ENCODE measurements around the gene COL25A1. TPM values are rescaled to one million over a fixed set of nuclear protein-coding genes. Genes with fewer than 3 reads are reported as not detected.
A peak's percentile ranks its signal among the peaks of the same experiment; 100 is the strongest.

Gene COL25A1
- total RNA-seq, 1 donor from 2014 or later, result 4.3 TPM

GRCh38 chr4:109213056-109213455 lies 89.4 kb downstream of the COL25A1 start:
- H3K27me3 ChIP-seq (ENCODE audit: control insufficient read depth, insufficient read depth, low read length), result no peaks in the 10 kb centered on the region
- DNase-seq (ENCODE audit: low read depth), result no peak
- H3K4me3 ChIP-seq (ENCODE audit: low read depth, low read length), result no peak overlapping the region
- TF ChIP-seq CTCF (IDR thresholded peaks at IDR 0.05; ENCODE audit: insufficient read depth, low read length, poor library complexity, severe bottlenecking), result no peak
- no peaks in the 10 kb centered on the region for H3K36me3 ChIP-seq (ENCODE audit: control insufficient read depth, insufficient read depth, low read length)

- Histone ChIP-seq H3K4me3 (ENCODE audit: low read depth, low read length) (no peak overlapping the region), H3K36me3 (ENCODE audit: control insufficient read depth, insufficient read depth, low read length) (no peaks in the 10 kb centered on the region), H3K27me3 (ENCODE audit: control insufficient read depth, insufficient read depth, low read length) (no peaks in the 10 kb centered on the region)
- TF ChIP-seq CTCF (IDR thresholded peaks at IDR 0.05; ENCODE audit: insufficient read depth, low read length, poor library complexity, severe bottlenecking), result no peak
- DNase-seq (ENCODE audit: low read depth), result no peak
Observed at GRCh38 chr4:109211671-109212070, 90.8 kb downstream of the COL25A1 start.

- Histone ChIP-seq H3K27me3 (ENCODE audit: control insufficient read depth, insufficient read depth, low read length) (no peaks in the 10 kb centered on the region), H3K36me3 (ENCODE audit: control insufficient read depth, insufficient read depth, low read length) (no peaks in the 10 kb centered on the region), H3K4me3 (ENCODE audit: low read depth, low read length) (no peak overlapping the region)
- DNase-seq (ENCODE audit: low read depth), result no peak
- TF ChIP-seq CTCF (IDR thresholded peaks at IDR 0.05; ENCODE audit: insufficient read depth, low read length, poor library complexity, severe bottlenecking), result no peak
Observed at GRCh38 chr4:109209647-109210046, 92.8 kb downstream of the COL25A1 start.

GRCh38 chr4:109207898-109208297 lies 94.6 kb downstream of the COL25A1 start:
- Histone ChIP-seq H3K36me3 (ENCODE audit: control insufficient read depth, insufficient read depth, low read length) (no peaks in the 10 kb centered on the region), H3K4me3 (ENCODE audit: low read depth, low read length) (no peak overlapping the region), H3K27me3 (ENCODE audit: control insufficient read depth, insufficient read depth, low read length) (no peaks in the 10 kb centered on the region)
- no peak for TF ChIP-seq CTCF (IDR thresholded peaks at IDR 0.05; ENCODE audit: insufficient read depth, low read length, poor library complexity, severe bottlenecking)
- DNase-seq (ENCODE audit: low read depth), result no peak

- no peaks in the 10 kb centered on the region for H3K27me3 ChIP-seq (ENCODE audit: control insufficient read depth, insufficient read depth, low read length)
- no peak for TF ChIP-seq CTCF (IDR thresholded peaks at IDR 0.05; ENCODE audit: insufficient read depth, low read length, poor library complexity, severe bottlenecking)
- DNase-seq (ENCODE audit: low read depth), result peak; percentile 2
Observed at GRCh38 chr4:109207061-109207460, 95.4 kb downstream of the COL25A1 start.

GRCh38 chr4:109206620-109207019 lies 95.8 kb downstream of the COL25A1 start:
- Histone ChIP-seq H3K4me3 (ENCODE audit: low read depth, low read length) (no peak overlapping the region), H3K36me3 (ENCODE audit: control insufficient read depth, insufficient read depth, low read length) (no peaks in the 10 kb centered on the region), H3K27me3 (ENCODE audit: control insufficient read depth, insufficient read depth, low read length) (no peaks in the 10 kb centered on the region)
- TF ChIP-seq CTCF (IDR thresholded peaks at IDR 0.05; ENCODE audit: insufficient read depth, low read length, poor library complexity, severe bottlenecking), result no peak
- no peak for DNase-seq (ENCODE audit: low read depth)

More at GRCh38 chr4:109207061-109207460, 95.4 kb downstream of the COL25A1 start:
- H3K36me3 ChIP-seq (ENCODE audit: control insufficient read depth, insufficient read depth, low read length), result no peaks in the 10 kb centered on the region
- no peak overlapping the region for H3K4me3 ChIP-seq (ENCODE audit: low read depth, low read length)
